ENCODE measurements around the gene BABAM2. TPM values are rescaled to one million over a fixed set of nuclear protein-coding genes. Genes with fewer than 3 reads are reported as not detected.

BABAM2 gene
- total and polyA plus RNA-seq, 2 of the 4 experiments (the other 2 are of a cell fraction), result 20.9 to 23.1 TPM

DNA sequence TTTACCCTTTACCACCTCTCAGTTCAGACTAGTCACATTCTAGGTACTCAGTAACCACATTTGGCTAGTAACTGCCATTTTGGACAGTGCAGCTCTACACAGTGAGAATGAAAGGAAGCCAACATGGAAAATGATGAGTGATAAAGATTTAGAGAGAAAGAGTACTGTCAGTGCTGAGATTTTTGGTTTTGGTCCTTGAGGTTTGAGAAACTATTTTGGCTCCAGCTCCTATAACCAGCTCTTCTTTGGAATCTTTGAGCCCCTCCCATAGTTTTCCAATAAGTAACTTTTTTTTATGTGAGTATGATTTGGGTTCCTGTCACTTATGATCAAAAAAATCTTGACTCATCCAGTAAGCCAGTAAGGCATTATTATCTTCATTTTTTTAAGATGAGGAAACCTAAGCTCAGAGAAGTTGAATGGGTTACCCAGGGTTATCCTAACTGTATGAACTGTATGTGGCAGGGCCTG, 173.0 kb downstream of the BABAM2 start:
- TF ChIP-seq RAD21 (IDR thresholded peaks at IDR 0.05; ENCODE audit: low read length), result no peak
- no peak for TF ChIP-seq BHLHE40 (IDR thresholded peaks at IDR 0.05; ENCODE audit: low read depth, low read length)
- TF ChIP-seq, protein P1, sequence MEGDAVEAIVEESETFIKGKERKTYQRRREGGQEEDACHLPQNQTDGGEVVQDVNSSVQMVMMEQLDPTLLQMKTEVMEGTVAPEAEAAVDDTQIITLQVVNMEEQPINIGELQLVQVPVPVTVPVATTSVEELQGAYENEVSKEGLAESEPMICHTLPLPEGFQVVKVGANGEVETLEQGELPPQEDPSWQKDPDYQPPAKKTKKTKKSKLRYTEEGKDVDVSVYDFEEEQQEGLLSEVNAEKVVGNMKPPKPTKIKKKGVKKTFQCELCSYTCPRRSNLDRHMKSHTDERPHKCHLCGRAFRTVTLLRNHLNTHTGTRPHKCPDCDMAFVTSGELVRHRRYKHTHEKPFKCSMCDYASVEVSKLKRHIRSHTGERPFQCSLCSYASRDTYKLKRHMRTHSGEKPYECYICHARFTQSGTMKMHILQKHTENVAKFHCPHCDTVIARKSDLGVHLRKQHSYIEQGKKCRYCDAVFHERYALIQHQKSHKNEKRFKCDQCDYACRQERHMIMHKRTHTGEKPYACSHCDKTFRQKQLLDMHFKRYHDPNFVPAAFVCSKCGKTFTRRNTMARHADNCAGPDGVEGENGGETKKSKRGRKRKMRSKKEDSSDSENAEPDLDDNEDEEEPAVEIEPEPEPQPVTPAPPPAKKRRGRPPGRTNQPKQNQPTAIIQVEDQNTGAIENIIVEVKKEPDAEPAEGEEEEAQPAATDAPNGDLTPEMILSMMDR (conservative IDR thresholded peaks at IDR 0.05; ENCODE audit: low read depth, low read length), result no peak
- no peak for TF ChIP-seq NFE2L2 (IDR thresholded peaks at IDR 0.05; ENCODE audit: low read depth, low read length)
- TF ChIP-seq, protein P2, sequence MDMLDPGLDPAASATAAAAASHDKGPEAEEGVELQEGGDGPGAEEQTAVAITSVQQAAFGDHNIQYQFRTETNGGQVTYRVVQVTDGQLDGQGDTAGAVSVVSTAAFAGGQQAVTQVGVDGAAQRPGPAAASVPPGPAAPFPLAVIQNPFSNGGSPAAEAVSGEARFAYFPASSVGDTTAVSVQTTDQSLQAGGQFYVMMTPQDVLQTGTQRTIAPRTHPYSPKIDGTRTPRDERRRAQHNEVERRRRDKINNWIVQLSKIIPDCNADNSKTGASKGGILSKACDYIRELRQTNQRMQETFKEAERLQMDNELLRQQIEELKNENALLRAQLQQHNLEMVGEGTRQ (IDR thresholded peaks at IDR 0.05; ENCODE audit: low read depth, low read length), result no peak
- TF ChIP-seq MAZ (IDR thresholded peaks at IDR 0.05; ENCODE audit: borderline replicate concordance, low read depth, low read length), result no peak
- no peak for TF ChIP-seq MXI1 (IDR thresholded peaks at IDR 0.05; ENCODE audit: borderline replicate concordance, low read depth, low read length)
- TF ChIP-seq FOS (IDR thresholded peaks at IDR 0.05; ENCODE audit: low read depth, low read length), result no peak
- no peak for TF ChIP-seq RFX5 (IDR thresholded peaks at IDR 0.05; ENCODE audit: low read depth, low read length)

More for the DNA sequence above, 173.0 kb downstream of the BABAM2 start:
- CTCF ChIA-PET, result no interaction called here
- dilution Hi-C loops (cut with HindIII; ENCODE audit: low sequenced_read_pairs, unreplicated experiment) (no loop called here), in situ Hi-C loops (cut with MboI; ENCODE audit: low sequenced_read_pairs) (no loop called here), intact Hi-C loops (cut with micrococcal nuclease) (no loop called here)
- 0 out of 2 replicates have a peak, but pooled peaks cover 3% of the 10 kb centered on the region for H3K9me1 ChIP-seq (ENCODE audit: insufficient read depth, low read length)
- no peak overlapping the region for H2BK120ac ChIP-seq (ENCODE audit: low read depth, low read length)
- no peak overlapping the region for H2AK9ac ChIP-seq (replicated peaks; ENCODE audit: low read depth, low read length, poor library complexity)
- no peak overlapping the region for H2AFZ ChIP-seq (replicated peaks; ENCODE audit: low read length, poor library complexity)
- ATAC-seq (ENCODE audit: low read depth) (peak; percentile 40; the same call in 1 of the 2 replicates), DNase-seq (no peak)
- H3K36me3 ChIP-seq (ENCODE audit: control insufficient read depth, insufficient read depth, low read length), result no peaks in the 10 kb centered on the region
- no peak overlapping the region for H2BK5ac ChIP-seq (ENCODE audit: low read depth, low read length, poor library complexity, severe bottlenecking)
- no peak overlapping the region for H3K23ac ChIP-seq (ENCODE audit: low read depth, low read length)
- H3K4ac ChIP-seq (ENCODE audit: low read depth, low read length), result no peak overlapping the region
- no peak overlapping the region for H3K4me2 ChIP-seq (ENCODE audit: low read depth, low read length)
- no peaks in the 10 kb centered on the region for H3K79me1 ChIP-seq (ENCODE audit: low read depth in 1 of 2, low read length in 2 of 2)
- no peak overlapping the region for H3K18ac ChIP-seq (ENCODE audit: low read depth, low read length)
- H2BK15ac ChIP-seq (ENCODE audit: low read depth, low read length), result no peak overlapping the region
- no peak overlapping the region for H4K5ac ChIP-seq (ENCODE audit: low read depth, low read length)
- H3K56ac ChIP-seq (ENCODE audit: extremely low read depth, insufficient read depth, low read length), result no peak overlapping the region
- H4K20me1 ChIP-seq (ENCODE audit: insufficient read depth, low read length), result no peaks in the 10 kb centered on the region
- H3K27ac ChIP-seq (ENCODE audit: insufficient read depth, low read length), result no peak overlapping the region
- no peaks in the 10 kb centered on the region for H3K27me3 ChIP-seq (ENCODE audit: control insufficient read depth, insufficient read depth, low read length)
- BruUV-seq (replicated peaks), result no TSS peak
- no peak overlapping the region for H3K9ac ChIP-seq (ENCODE audit: low read depth, low read length)
- no peak overlapping the region for H3K14ac ChIP-seq (replicated peaks; ENCODE audit: low read depth, low read length)
- no peak overlapping the region for H2BK20ac ChIP-seq (ENCODE audit: low read depth, low read length)
- H3K4me3 ChIP-seq (ENCODE audit: insufficient read depth, low read depth, low read length), result no peak overlapping the region
- POLR2A ChIA-PET (ENCODE audit: unreplicated experiment), result no interaction called here
- no peak overlapping the region for H2AK5ac ChIP-seq (ENCODE audit: low read depth, low read length)
- H3K9me3 ChIP-seq (ENCODE audit: control insufficient read depth, insufficient read depth, low read length), result no peaks in the 10 kb centered on the region
- H4K8ac ChIP-seq (ENCODE audit: low read depth in 2 of 2, low read length in 2 of 2), result no peak overlapping the region
- no peaks in the 10 kb centered on the region for H3K4me1 ChIP-seq (ENCODE audit: control insufficient read depth, insufficient read depth, low read length)
- H4K91ac ChIP-seq (ENCODE audit: insufficient read depth, low read depth, low read length), result no peak overlapping the region
